Right lobe of liver (tissue), 6 donors: Measurements from ENCODE around the gene SYTL1. TPM values are rescaled to one million over a fixed set of nuclear protein-coding genes. Genes with fewer than 3 reads are reported as not detected.

Experiments used
- ATAC-seq, 4 donors: fragments of 200-7000 bp; cut with Tn5 transposase; one replicate each; pipeline ENCODE4 v1.9.1; 2020; ENCODE audit warnings: mild to moderate bottlenecking in 4 of 4, moderate library complexity in 4 of 4
- DNase-seq, 3 donors: peaks; one replicate each; pipeline ENCODE4 v3.0.0-alpha.2; 2020
- H3K27ac ChIP-seq, 3 donors: fragments of 200-600 bp; one replicate each; pipeline ENCODE4 v1.8.0; 2022
- H3K27me3 ChIP-seq, 2 donors: fragments of 200-600 bp; one replicate each; pipeline ENCODE4 v1.8.0; 2022
- H3K36me3 ChIP-seq, 4 donors: fragments of 200-600 bp; sonication (generic) in 1 of 4; one replicate each; pipeline versions ENCODE4 v1.5.1 to v1.8.0; 2017 to 2022; ENCODE audit warnings: control low read depth in 1 of 4
- H3K4me1 ChIP-seq, 4 donors: fragments of 200-600 bp; sonication (generic) in 1 of 4; one replicate each; pipeline versions ENCODE4 v1.5.1 to v1.8.0; 2017 to 2022; ENCODE audit warnings: control low read depth in 1 of 4
- H3K4me3 ChIP-seq, 3 donors: fragments of 200-600 bp; one replicate each; pipeline ENCODE4 v1.8.0; 2022
- H3K9me3 ChIP-seq, 4 donors: fragments of 200-600 bp; sonication (generic) in 1 of 4; one replicate each; pipeline versions ENCODE4 v1.5.1 to v1.8.0; 2017 to 2022; ENCODE audit warnings: control low read depth in 1 of 4
- CTCF ChIP-seq, 4 donors: fragments of 200-600 bp in 3 of 4; fragments of 450-650 bp in 1 of 4; IDR thresholded peaks; one replicate each; pipeline versions ENCODE4 v1.5.1 to v1.8.0; 2016 to 2022; ENCODE audit warnings: antibody characterized with exemption in 4 of 4, mild to moderate bottlenecking in 2 of 4
- POLR2A ChIP-seq: fragments of 450-650 bp; IDR thresholded peaks from one replicate; pipeline ENCODE4 v1.6.1; 2017; ENCODE audit warnings: antibody characterized with exemption, mild to moderate bottlenecking
- WGBS: methylation state at CpG from one replicate; pipeline ENCODE4 v1.1.6; 2018; ENCODE audit warnings: low coverage, low lambda C conversion rate; ENCODE audit not compliant: insufficient coverage; ENCODE audit errors: missing lambda C conversion rate; 5-methylcytosine and 5-hydroxymethylcytosine counted together
- intact Hi-C, 2 donors: fragments of 100-400 bp; cut with DNase I; formaldehyde crosslinking; loops; one replicate each; pipeline versions ENCODE4 v1.11.2 to v1.14.1; 2022
- total RNA-seq, 6 experiments: library from RNA; depleted of rRNA in 2 of 6; stranded (reverse); fragments of >200 nt in 2 of 6; fragmentation: NEBNext Ultra II Directional in 3 of 6; extraction: Animal tissue kit (Norgen Biotek cat#: 25700) in 3 of 6; gene quantifications; one replicate each; pipeline versions ENCODE4 v1.1.0 to v1.2.4, GENCODE V29; 2016 to 2023
- donor health status: DM: no; HTN: yes; CAD: no.
- donor health status: DM: no; HTN: no; CAD: no.
- donor health status: DM: no; HTN: no; CAD: no.
- donor health status: DM: no; HTN: yes; CAD: no.
- donor health status: DM: no; HTN: yes; CAD: no.

SYTL1 gene
- total RNA-seq, 6 experiments from 2014 or later: 0.37 to 1.7 (median 0.80) TPM

GRCh38 chr1:27333717-27334279 lies 8.0 kb upstream of the SYTL1 start:
- intact Hi-C loops: no loop called here
- no peaks in the 10 kb centered on the region for H3K9me3 ChIP-seq
- H3K4me3 ChIP-seq: no peak overlapping the region
- no peaks in the 10 kb centered on the region for H3K27me3 ChIP-seq
- no peak for DNase-seq
- peaks cover 0 to 29% (median 9%) of the 10 kb centered on the region in 4 donors for H3K36me3 ChIP-seq
- no peak for ATAC-seq
- no peak for TF ChIP-seq POLR2A
- TF ChIP-seq CTCF (IDR thresholded peaks at IDR 0.05): no peak
- WGBS: 82% methylated on average over 8 of the region's 17 CpGs
- H3K4me1 ChIP-seq: no peaks in the 10 kb centered on the region
- no peak overlapping the region for H3K27ac ChIP-seq

- no peak overlapping the region for H3K27ac ChIP-seq
- no peaks in the 10 kb centered on the region for H3K27me3 ChIP-seq
- DNase-seq (no peak), ATAC-seq (no peak)
- no peak overlapping the region for H3K4me3 ChIP-seq
- no CpG with 5 or more reads among the region's 17 CpGs for WGBS
- peaks cover 0 to 29% (median 9%) of the 10 kb centered on the region in 4 donors for H3K36me3 ChIP-seq
- intact Hi-C loops: no loop called here
- TF ChIP-seq POLR2A (no peak), CTCF (IDR thresholded peaks at IDR 0.05) (no peak)
- H3K4me1 ChIP-seq: no peaks in the 10 kb centered on the region
- H3K9me3 ChIP-seq: no peaks in the 10 kb centered on the region
Observed at GRCh38 chr1:27335506-27336422, 6.1 kb upstream of the SYTL1 start.

GRCh38 chr1:27336756-27337155 lies 5.1 kb upstream of the SYTL1 start:
- intact Hi-C loops: no loop called here
- TF ChIP-seq POLR2A (no peak), CTCF (IDR thresholded peaks at IDR 0.05) (no peak)
- H3K27me3 ChIP-seq: no peaks in the 10 kb centered on the region
- no peak overlapping the region for H3K27ac ChIP-seq
- H3K4me3 ChIP-seq: no peak overlapping the region
- 75% methylated on average over 1 of the region's 5 CpGs for WGBS
- H3K36me3 ChIP-seq: peaks cover 0 to 29% (median 7%) of the 10 kb centered on the region in 4 donors
- H3K4me1 ChIP-seq: no peaks in the 10 kb centered on the region
- ATAC-seq (no peak), DNase-seq (no peak)
- H3K9me3 ChIP-seq: no peaks in the 10 kb centered on the region

- H3K36me3 ChIP-seq: peaks cover 0 to 21% (median 7%) of the 10 kb centered on the region in 4 donors
- no peaks in the 10 kb centered on the region for H3K27me3 ChIP-seq
- H3K27ac ChIP-seq: no peak overlapping the region
- no peak for DNase-seq
- 67% methylated on average over 1 of the region's 6 CpGs for WGBS
- H3K4me1 ChIP-seq: no peaks in the 10 kb centered on the region
- TF ChIP-seq CTCF (IDR thresholded peaks at IDR 0.05) (no peak), POLR2A (no peak)
- intact Hi-C loops: no loop called here
- H3K9me3 ChIP-seq: no peaks in the 10 kb centered on the region
- no peak for ATAC-seq
- H3K4me3 ChIP-seq: no peak overlapping the region
Observed at GRCh38 chr1:27338751-27339150, 3.1 kb upstream of the SYTL1 start.
